Retinal pigment epithelial cell (primary cell): ENCODE results near the gene DUSP5.

ENCODE experiments used
- DNase-seq: peaks from one replicate; pipeline ENCODE4 v3.0.0-alpha.2; 2010; ENCODE audit warnings: low read depth
- H3K4me3 ChIP-seq: 2 replicates; pipeline ENCODE4 v1.5.1; 2011; ENCODE audit warnings: mild to moderate bottlenecking, low read length, control low read depth, moderate library complexity
- TF ChIP-seq, protein P1 (sequence below): conservative IDR thresholded peaks from 2 replicates; pipeline ENCODE4 v1.5.1; 2011; ENCODE audit warnings: low read depth, low read length, control low read depth, inconsistent platforms

DUSP5 gene

DNA sequence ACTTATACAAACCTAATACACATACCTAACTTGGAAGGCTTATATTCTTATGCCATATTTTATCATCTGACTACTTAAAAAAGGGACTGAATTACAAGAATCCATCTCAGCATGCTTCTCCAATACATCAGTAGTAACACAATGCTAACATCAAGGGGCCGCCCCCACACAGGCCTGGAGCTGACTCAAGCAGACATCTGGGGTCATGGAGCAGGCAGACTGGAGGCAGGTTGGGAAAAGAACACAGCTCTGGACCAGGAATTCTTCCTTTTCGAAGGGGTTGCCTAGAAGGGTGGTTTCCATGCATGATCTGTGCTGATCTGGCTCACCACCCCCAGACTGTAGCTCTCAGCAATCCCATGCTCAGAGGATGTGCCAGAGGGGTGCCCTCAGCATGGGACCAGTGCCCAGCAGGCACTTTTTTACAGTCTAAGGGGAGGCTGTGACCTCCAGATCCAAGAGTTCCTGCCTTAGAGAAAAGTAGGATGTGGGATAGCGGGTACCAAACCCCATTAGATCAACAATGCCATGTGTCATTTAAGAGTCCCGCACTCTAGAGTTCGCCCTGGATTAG is 26.1 kb upstream of the DUSP5 start:
- DNase-seq, result no peak
- TF ChIP-seq, protein P1, sequence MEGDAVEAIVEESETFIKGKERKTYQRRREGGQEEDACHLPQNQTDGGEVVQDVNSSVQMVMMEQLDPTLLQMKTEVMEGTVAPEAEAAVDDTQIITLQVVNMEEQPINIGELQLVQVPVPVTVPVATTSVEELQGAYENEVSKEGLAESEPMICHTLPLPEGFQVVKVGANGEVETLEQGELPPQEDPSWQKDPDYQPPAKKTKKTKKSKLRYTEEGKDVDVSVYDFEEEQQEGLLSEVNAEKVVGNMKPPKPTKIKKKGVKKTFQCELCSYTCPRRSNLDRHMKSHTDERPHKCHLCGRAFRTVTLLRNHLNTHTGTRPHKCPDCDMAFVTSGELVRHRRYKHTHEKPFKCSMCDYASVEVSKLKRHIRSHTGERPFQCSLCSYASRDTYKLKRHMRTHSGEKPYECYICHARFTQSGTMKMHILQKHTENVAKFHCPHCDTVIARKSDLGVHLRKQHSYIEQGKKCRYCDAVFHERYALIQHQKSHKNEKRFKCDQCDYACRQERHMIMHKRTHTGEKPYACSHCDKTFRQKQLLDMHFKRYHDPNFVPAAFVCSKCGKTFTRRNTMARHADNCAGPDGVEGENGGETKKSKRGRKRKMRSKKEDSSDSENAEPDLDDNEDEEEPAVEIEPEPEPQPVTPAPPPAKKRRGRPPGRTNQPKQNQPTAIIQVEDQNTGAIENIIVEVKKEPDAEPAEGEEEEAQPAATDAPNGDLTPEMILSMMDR, result no peak
- no peak overlapping the region for H3K4me3 ChIP-seq

DNA sequence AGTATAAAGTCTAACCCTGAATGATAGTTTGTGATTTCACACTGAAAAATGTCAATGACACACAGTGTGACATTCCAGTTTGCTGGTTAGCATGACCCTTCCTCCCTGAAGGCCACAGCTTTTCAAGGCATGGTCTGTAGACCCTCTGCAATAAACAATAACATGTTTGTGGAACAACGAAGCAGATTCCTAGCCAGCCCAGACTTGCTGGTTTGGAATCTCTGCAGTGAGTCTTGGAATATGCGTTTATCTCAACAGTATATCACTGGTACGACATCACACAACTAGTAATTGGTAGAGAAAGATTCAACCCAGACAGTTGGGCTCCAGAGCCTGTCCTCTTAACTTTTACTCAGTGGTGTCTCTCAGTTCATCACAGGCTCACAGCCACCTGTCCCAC is 23.7 kb upstream of the DUSP5 start:
- TF ChIP-seq, protein P1, result no peak
- DNase-seq, result no peak
- H3K4me3 ChIP-seq, result no peak overlapping the region

DNA sequence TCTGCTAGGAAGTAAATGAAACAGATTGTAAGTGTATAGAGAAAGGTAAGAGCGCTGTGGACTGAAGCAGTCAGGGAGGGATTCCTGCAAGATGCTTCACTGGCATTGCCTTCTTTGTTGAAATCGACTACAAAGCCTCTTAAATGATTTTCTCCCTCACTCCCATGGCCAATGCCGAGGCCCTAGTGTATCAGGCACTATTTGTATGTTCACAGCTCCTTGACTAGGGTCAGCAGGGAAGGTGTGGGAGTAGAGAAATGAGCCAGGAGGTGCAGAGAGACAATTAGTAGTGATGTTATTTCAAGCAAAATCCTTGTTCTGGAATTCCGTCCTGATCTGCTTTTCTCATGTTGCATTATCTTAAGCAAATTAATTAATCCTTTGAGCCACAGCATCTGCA is 22.9 kb upstream of the DUSP5 start:
- DNase-seq, result no peak
- TF ChIP-seq, protein P1, result no peak
- H3K4me3 ChIP-seq, result no peak overlapping the region

DNA sequence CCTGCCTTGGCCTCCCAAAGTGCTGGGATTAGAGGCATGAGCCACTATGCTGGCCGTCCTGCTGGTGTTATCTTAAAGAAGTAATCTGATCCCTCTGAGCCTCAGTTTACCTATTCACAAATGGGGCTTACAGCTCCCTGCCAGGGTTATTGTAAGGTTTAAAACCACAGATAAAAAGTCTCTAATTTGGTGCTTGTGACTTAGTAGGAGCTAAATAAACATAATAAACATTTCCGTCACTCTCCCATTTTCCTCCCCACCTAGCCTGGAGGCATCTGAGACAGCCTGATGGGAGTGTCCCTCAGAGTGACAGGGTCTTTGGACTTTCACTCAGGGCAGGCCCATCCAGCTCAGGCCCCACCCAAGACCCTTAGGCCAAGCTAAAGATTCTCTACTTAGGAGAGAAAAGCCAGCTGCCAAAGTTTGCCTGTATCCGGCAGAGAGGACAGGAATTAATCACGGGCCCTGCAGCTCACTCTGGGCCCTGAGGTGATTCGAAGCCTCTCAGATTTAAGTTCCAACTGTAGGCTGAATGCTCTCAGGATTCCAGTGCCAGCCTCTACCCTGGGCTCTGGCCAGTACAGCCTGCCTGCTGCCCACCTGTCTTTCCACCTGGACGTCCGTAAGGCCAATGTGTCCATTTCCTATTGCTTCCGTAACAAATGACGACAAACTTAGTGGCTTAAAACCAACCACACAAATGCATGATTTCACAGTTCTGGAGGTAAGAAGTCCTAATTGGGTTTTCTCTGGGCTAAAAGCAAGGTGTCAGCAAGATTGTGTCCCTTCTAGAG is 21.8 kb upstream of the DUSP5 start:
- DNase-seq, result no peak
- H3K4me3 ChIP-seq, result no peak overlapping the region
- TF ChIP-seq, protein P1, result no peak

DNA sequence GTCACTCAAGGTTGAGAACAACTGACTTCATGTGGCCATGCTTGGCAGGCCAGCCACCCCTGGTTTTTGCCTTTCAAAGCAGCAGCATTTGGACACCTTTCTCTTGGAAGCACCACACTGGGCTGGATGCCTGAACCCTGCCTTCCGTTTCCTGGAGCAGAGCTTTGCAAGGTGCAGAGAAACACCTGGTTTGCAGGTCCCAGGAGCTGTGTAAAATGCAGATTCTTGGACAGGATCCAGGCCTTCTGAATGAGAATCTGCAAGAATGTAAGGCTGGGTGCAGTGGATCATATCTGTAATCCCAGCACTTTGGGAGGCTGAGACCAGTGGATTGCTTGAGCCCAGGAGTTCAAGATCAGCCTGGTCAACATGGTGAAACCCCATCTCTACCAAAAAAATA is 18.0 kb upstream of the DUSP5 start:
- TF ChIP-seq, protein P1, result no peak
- DNase-seq, result no peak

DNA sequence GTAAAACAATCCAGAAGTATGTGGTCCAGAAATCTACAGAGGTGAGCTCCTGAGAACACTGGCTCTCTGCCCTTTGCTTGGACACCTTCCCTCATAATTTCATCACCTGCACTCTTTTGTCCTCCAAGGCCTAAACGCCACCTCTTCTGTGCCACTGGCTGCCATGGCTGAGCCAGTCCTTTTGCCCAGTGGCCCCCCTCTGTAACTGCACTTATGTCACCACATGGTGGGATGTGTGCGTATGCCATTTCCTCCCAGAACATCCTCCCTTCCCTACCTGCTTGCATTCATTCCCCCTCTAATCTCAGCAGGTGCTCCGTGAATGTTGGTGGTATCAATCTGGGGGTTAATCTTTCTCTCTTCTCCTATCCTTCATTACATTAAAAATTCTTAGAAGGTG is 17.3 kb upstream of the DUSP5 start:
- DNase-seq, result no peak
- H3K4me3 ChIP-seq, result no peak overlapping the region
- TF ChIP-seq, protein P1, result no peak

More for the DNA sequence above, 18.0 kb upstream of the DUSP5 start:
- no peak overlapping the region for H3K4me3 ChIP-seq

DNA sequence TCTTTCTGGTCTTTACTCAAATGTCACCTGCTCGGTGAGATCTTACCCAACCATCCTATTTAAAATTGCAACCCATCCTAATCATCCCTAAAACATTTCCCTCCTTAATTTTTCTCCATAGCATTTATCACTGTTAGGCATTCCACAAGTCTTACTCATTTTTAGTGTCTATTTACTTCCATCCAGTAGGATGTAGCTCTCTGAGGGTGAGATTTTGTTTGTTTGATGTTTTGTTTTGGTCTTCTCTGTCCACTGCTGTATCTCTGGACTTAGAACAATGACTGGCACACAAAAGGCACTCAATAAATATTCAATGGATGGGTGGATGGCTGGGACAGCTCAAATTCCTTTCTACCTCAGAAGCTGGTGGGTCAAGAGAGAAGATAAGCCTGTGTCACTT is 15.8 kb upstream of the DUSP5 start:
- DNase-seq, result no peak
- TF ChIP-seq, protein P1, result no peak
- no peak overlapping the region for H3K4me3 ChIP-seq
